ENCODE measurements around the gene PLXNA2. TPM values are rescaled to one million over a fixed set of nuclear protein-coding genes. Genes with fewer than 3 reads are reported as not detected.

The PLXNA2 gene
- total RNA-seq, 1 experiment from 2014 or later, result 0.89 TPM

- ChIA-PET RAD21 (ENCODE audit: low non-redundant PET in 1 of 2, low total read pairs in 2 of 2, uncharacterized antibody in 2 of 2, unreplicated experiment in 2 of 2) (no interaction called here), POLR2A (no interaction called here), CTCF (no interaction called here)
- BruUV-seq (replicated peaks), result no TSS peak
- TF ChIP-seq ZBTB33 (IDR thresholded peaks at IDR 0.05; ENCODE audit: extremely low read depth, insufficient replicate concordance, low read length) (no peak), CTCF (IDR thresholded peaks at IDR 0.05 in 2 of 3, conservative IDR thresholded peaks at IDR 0.05 in 1 of 3; ENCODE audit: borderline replicate concordance in 1 of 3, insufficient read depth in 1 of 3, low read depth in 2 of 3, low read length in 2 of 3) (no peak), SP1 (IDR thresholded peaks at IDR 0.05; ENCODE audit: low read depth) (no peak), CBX3 (IDR thresholded peaks at IDR 0.05; ENCODE audit: low read depth) (no peak), ATF3 (IDR thresholded peaks at IDR 0.05) (no peak), JUND (IDR thresholded peaks at IDR 0.05) (no peak), EZH2 (IDR thresholded peaks at IDR 0.05) (no peak), EZH2phosphoT487 (IDR thresholded peaks at IDR 0.05; ENCODE audit: borderline replicate concordance) (no peak), SIN3A (IDR thresholded peaks at IDR 0.05; ENCODE audit: low read depth) (no peak), ZNF274 (IDR thresholded peaks at IDR 0.05; ENCODE audit: low read depth, low read length) (no peak), SRF (IDR thresholded peaks at IDR 0.05; ENCODE audit: low read depth) (no peak)
- no peaks in the 10 kb centered on the region for H3K27me3 ChIP-seq (ENCODE audit: insufficient read depth, low read length)
- intact Hi-C loops (cut with micrococcal nuclease), result loop anchor here (5.0 kb wide), 1 partner anchor 203 kb away; no protein-coding TSS in a partner anchor
- ATAC-seq, result no peak
- H3K36me3 ChIP-seq (ENCODE audit: control insufficient read depth in 1 of 2, insufficient read depth in 2 of 2, low read length in 2 of 2), result no peaks in the 10 kb centered on the region
- H3K4me2 ChIP-seq (ENCODE audit: low read length), result no peak overlapping the region
- H3K9me2 ChIP-seq (ENCODE audit: insufficient read depth), result no peaks in the 10 kb centered on the region
- no peaks in the 10 kb centered on the region for H3K79me2 ChIP-seq (ENCODE audit: insufficient read depth, low read length)
- DNase-seq (ENCODE audit: low read depth, low spot score), result no peak
- no peak overlapping the region for H3K9ac ChIP-seq (ENCODE audit: low read length)
- H2AFZ ChIP-seq (ENCODE audit: low read depth, low read length, poor library complexity, severe bottlenecking), result no peak overlapping the region
- H3K9me3 ChIP-seq (ENCODE audit: control insufficient read depth in 1 of 2, insufficient read depth in 1 of 2, low read depth in 1 of 2, low read length in 2 of 2), result no peaks in the 10 kb centered on the region
- no peak overlapping the region for H3K27ac ChIP-seq (ENCODE audit: low read depth, low read length)
- no peaks in the 10 kb centered on the region for H3K4me1 ChIP-seq (ENCODE audit: control insufficient read depth in 1 of 2, insufficient read depth in 2 of 2, low read length in 2 of 2)
- no peaks in the 10 kb centered on the region for H4K20me1 ChIP-seq (ENCODE audit: insufficient read depth)
- no peak overlapping the region for H3K4me3 ChIP-seq (replicated peaks in 1 of 2; ENCODE audit: low read depth in 1 of 2, low read length in 2 of 2)
Observed at GRCh38 chr1:208089761-208090370, 154.3 kb downstream of the PLXNA2 start.

All from HCT116 (cell line).